A172 (cell line): ENCODE data around the gene LMO2. TPM values are rescaled to one million over a fixed set of nuclear protein-coding genes. Genes with fewer than 3 reads are reported as not detected.
"Not testable (repeated sequence)": the region's sequence is repeated elsewhere in the genome, so short reads cannot be mapped to it uniquely, and the experiment has no call there.

Experiments used
- DNase-seq: peaks from one replicate; pipeline ENCODE4 v3.0.0-alpha.2; 2015; ENCODE audit warnings: low spot score
- total RNA-seq: library from RNA; depleted of rRNA; stranded (reverse); fragments of >200 nt; shearing (Covaris generic); gene quantifications from 2 replicates; pipeline ENCODE4 v1.2.3, GENCODE V29; 2014; rRNA removed

The LMO2 gene
- total RNA-seq, 1 experiment from 2014 or later: 0.98 TPM

- DNase-seq: no peak
Observed at GRCh38 chr11:33825854-33826560, 65.9 kb downstream of the LMO2 start.

GRCh38 chr11:33822981-33823380, 68.9 kb downstream of the LMO2 start:
- DNase-seq: not testable (repeated sequence)

- no peak for DNase-seq
Observed at GRCh38 chr11:33819278-33820035, 72.4 kb downstream of the LMO2 start.

Other genes with a start within 250 kb of the LMO2 start
- not detected in 2 replicates for gene C11orf91, start 191.2 kb downstream of the LMO2 start, total RNA-seq
- gene CD59, start 155.7 kb downstream of the LMO2 start, total RNA-seq: 615 and 682 TPM in 2 replicates
- gene FBXO3, start 117.6 kb downstream of the LMO2 start, total RNA-seq: 64.8 and 66.4 TPM in 2 replicates
- 232 and 292 TPM in 2 replicates for gene CAPRIN1, start 159.7 kb upstream of the LMO2 start, total RNA-seq
- gene NAT10, start 213.6 kb upstream of the LMO2 start, total RNA-seq: 32.6 and 34.3 TPM in 2 replicates